Measurements from ENCODE around the gene RPL34. TPM values are rescaled to one million over a fixed set of nuclear protein-coding genes. Genes with fewer than 3 reads are reported as not detected.

RPL34 gene
- total RNA-seq, 5 donors from 2014 or later (not counting 1 experiment from before 2014, with no cell fraction given) = 2,434 to 3,142 (median 2,791) TPM

GRCh38 chr4:108601532-108601931, 18.8 kb upstream of the RPL34 start:
- Histone ChIP-seq H3K36me3 (ENCODE audit: control insufficient read depth in 2 of 2, extremely low read depth in 1 of 2, insufficient read depth in 1 of 2, low read length in 1 of 2) (no peaks in the 10 kb centered on the region), H3K27me3 (replicated peaks in 1 of 2; ENCODE audit: control insufficient read depth in 2 of 2, extremely low read depth in 1 of 2, insufficient read depth in 2 of 2, low read length in 1 of 2) (no peaks in the 10 kb centered on the region), H3K4me3 (ENCODE audit: control insufficient read depth in 1 of 2, extremely low read depth in 1 of 2, low read length in 1 of 2) (no peak overlapping the region), H3K4me1 (ENCODE audit: control insufficient read depth in 1 of 2, extremely low read depth in 1 of 2, insufficient read depth in 2 of 2, low read length in 2 of 2) (peaks cover 10 to 14% of the 10 kb centered on the region in 2 experiments), H3K27ac (ENCODE audit: low read length) (no peak overlapping the region), H3K9me3 (no peaks in the 10 kb centered on the region)
- Mint-ChIP-seq H3K27me3 (no peaks in the 10 kb centered on the region), H3K4me3 (peak overlapping the region in 1 of 3 donors; percentile 23), H3K36me3 (peaks cover 5% of the 10 kb centered on the region), H3K27ac (peak overlapping the region; percentile 66 to 80), H3K9me3 (no peaks in the 10 kb centered on the region), H3K4me1 (peaks cover 18 to 20% (median 20%) of the 10 kb centered on the region in 3 donors)
- CTCF ChIA-PET = no interaction called here
- POLR2A ChIA-PET = no interaction called here
- peak; percentile 60 to 94 (median 84) for ATAC-seq (replicated peaks in 1 of 4)
- no CpG with 5 or more reads among the region's 1 CpG for WGBS (ENCODE audit: insufficient coverage)
- peak in 25 of 35 experiments; percentile 3 to 62 (median 24) for DNase-seq

GRCh38 chr4:108602163-108602562, 18.2 kb upstream of the RPL34 start:
- Mint-ChIP-seq H3K4me3 (no peak overlapping the region), H3K9me3 (no peaks in the 10 kb centered on the region), H3K36me3 (peaks cover 8% of the 10 kb centered on the region), H3K27ac (peak overlapping the region; percentile 66 to 80), H3K27me3 (no peaks in the 10 kb centered on the region), H3K4me1 (peaks cover 18 to 20% (median 20%) of the 10 kb centered on the region in 3 donors)
- Histone ChIP-seq H3K4me1 (ENCODE audit: control insufficient read depth in 1 of 2, extremely low read depth in 1 of 2, insufficient read depth in 2 of 2, low read length in 2 of 2) (peaks cover 10 to 14% of the 10 kb centered on the region in 2 experiments), H3K4me3 (ENCODE audit: control insufficient read depth in 1 of 2, extremely low read depth in 1 of 2, low read length in 1 of 2) (no peak overlapping the region), H3K27ac (ENCODE audit: low read length) (no peak overlapping the region), H3K27me3 (replicated peaks in 1 of 2; ENCODE audit: control insufficient read depth in 2 of 2, extremely low read depth in 1 of 2, insufficient read depth in 2 of 2, low read length in 1 of 2) (no peaks in the 10 kb centered on the region), H3K9me3 (no peaks in the 10 kb centered on the region), H3K36me3 (ENCODE audit: control insufficient read depth in 2 of 2, extremely low read depth in 1 of 2, insufficient read depth in 1 of 2, low read length in 1 of 2) (no peaks in the 10 kb centered on the region)
- POLR2A ChIA-PET = interaction anchor here in 1 of 2 donors (0.6 kb wide), 1 partner anchor 18 kb away, joined by 4 read pairs; no protein-coding TSS in a partner anchor
- CTCF ChIA-PET = interaction anchor here in 1 of 2 donors (0.6 kb wide), 1 partner anchor 41 kb away, joined by 3 read pairs; no protein-coding TSS in a partner anchor
- 60% methylated on average over 2 of the region's 3 CpGs for WGBS (ENCODE audit: insufficient coverage)
- ATAC-seq (replicated peaks in 1 of 4) (no peak), DNase-seq (no peak)

- ATAC-seq (replicated peaks in 1 of 4) (no peak), DNase-seq (no peak)
- H3K27ac ChIP-seq (ENCODE audit: low read length) = no peak overlapping the region
- no peaks in the 10 kb centered on the region for H3K9me3 ChIP-seq
- ChIA-PET POLR2A (interaction anchor here in 1 of 2 donors (0.7 kb wide), 1 partner anchor 10 kb away, joined by 6 read pairs; no protein-coding TSS in a partner anchor), CTCF (interaction anchor here in 1 of 2 donors (1.1 kb wide), 1 partner anchor 14 kb away, joined by 4 read pairs; no protein-coding TSS in a partner anchor)
- Mint-ChIP-seq H3K4me1 (peaks cover 5 to 21% (median 12%) of the 10 kb centered on the region in 3 donors), H3K4me3 (no peak overlapping the region), H3K27me3 (no peaks in the 10 kb centered on the region), H3K27ac (no peak overlapping the region), H3K36me3 (peaks cover 32% of the 10 kb centered on the region), H3K9me3 (no peaks in the 10 kb centered on the region)
- H3K4me1 ChIP-seq (ENCODE audit: control insufficient read depth in 1 of 2, extremely low read depth in 1 of 2, insufficient read depth in 2 of 2, low read length in 2 of 2) = peaks cover 1 to 5% of the 10 kb centered on the region in 2 experiments
- no peak overlapping the region for H3K4me3 ChIP-seq (ENCODE audit: control insufficient read depth in 1 of 2, extremely low read depth in 1 of 2, low read length in 1 of 2)
- H3K36me3 ChIP-seq (ENCODE audit: control insufficient read depth in 2 of 2, extremely low read depth in 1 of 2, insufficient read depth in 1 of 2, low read length in 1 of 2) = no peaks in the 10 kb centered on the region
- no peaks in the 10 kb centered on the region for H3K27me3 ChIP-seq (replicated peaks in 1 of 2; ENCODE audit: control insufficient read depth in 2 of 2, extremely low read depth in 1 of 2, insufficient read depth in 2 of 2, low read length in 1 of 2)
- WGBS (ENCODE audit: insufficient coverage) = 100% methylated on average over 2 of the region's 4 CpGs
Measured at GRCh38 chr4:108607079-108607815, 13.1 kb upstream of the RPL34 start.

- Histone ChIP-seq H3K27me3 (replicated peaks in 1 of 2; ENCODE audit: control insufficient read depth in 2 of 2, extremely low read depth in 1 of 2, insufficient read depth in 2 of 2, low read length in 1 of 2) (no peaks in the 10 kb centered on the region), H3K9me3 (no peaks in the 10 kb centered on the region), H3K36me3 (ENCODE audit: control insufficient read depth in 2 of 2, extremely low read depth in 1 of 2, insufficient read depth in 1 of 2, low read length in 1 of 2) (no peaks in the 10 kb centered on the region), H3K4me1 (ENCODE audit: control insufficient read depth in 1 of 2, extremely low read depth in 1 of 2, insufficient read depth in 2 of 2, low read length in 2 of 2) (peaks cover 0 to 3% of the 10 kb centered on the region in 2 experiments), H3K27ac (ENCODE audit: low read length) (no peak overlapping the region), H3K4me3 (ENCODE audit: control insufficient read depth in 1 of 2, extremely low read depth in 1 of 2, low read length in 1 of 2) (no peak overlapping the region)
- H3K4me1 Mint-ChIP-seq = peaks cover 9 to 28% (median 21%) of the 10 kb centered on the region in 3 donors
- 82% methylated on average over 6 of the region's 10 CpGs for WGBS (ENCODE audit: insufficient coverage)
- ATAC-seq (replicated peaks in 1 of 4) (peak in 1 of 4 experiments; percentile 40), DNase-seq (peak in 1 of 35 experiments; percentile 21)
- CTCF ChIA-PET = no interaction called here
- POLR2A ChIA-PET = no interaction called here
- H3K36me3 Mint-ChIP-seq = peaks cover 45% of the 10 kb centered on the region
- H3K9me3 Mint-ChIP-seq = peaks cover 0 to 9% (median 0%) of the 10 kb centered on the region in 3 donors
- no peaks in the 10 kb centered on the region for H3K27me3 Mint-ChIP-seq
- no peak overlapping the region for H3K27ac Mint-ChIP-seq
- peak overlapping the region; percentile 11 to 41 (median 37) for H3K4me3 Mint-ChIP-seq
Measured at GRCh38 chr4:108611365-108611764, 9.0 kb upstream of the RPL34 start.

GRCh38 chr4:108612365-108612764, 8.0 kb upstream of the RPL34 start:
- no peak overlapping the region for H3K4me3 ChIP-seq (ENCODE audit: control insufficient read depth in 1 of 2, extremely low read depth in 1 of 2, low read length in 1 of 2)
- peaks cover 0 to 3% of the 10 kb centered on the region in 2 experiments for H3K4me1 ChIP-seq (ENCODE audit: control insufficient read depth in 1 of 2, extremely low read depth in 1 of 2, insufficient read depth in 2 of 2, low read length in 2 of 2)
- H3K36me3 ChIP-seq (ENCODE audit: control insufficient read depth in 2 of 2, extremely low read depth in 1 of 2, insufficient read depth in 1 of 2, low read length in 1 of 2) = no peaks in the 10 kb centered on the region
- H3K9me3 ChIP-seq = no peaks in the 10 kb centered on the region
- DNase-seq (no peak), ATAC-seq (replicated peaks in 1 of 4) (no peak)
- H3K27me3 Mint-ChIP-seq = no peaks in the 10 kb centered on the region
- peaks cover 11 to 28% (median 21%) of the 10 kb centered on the region in 3 donors for H3K4me1 Mint-ChIP-seq
- H3K27ac Mint-ChIP-seq = peak overlapping the region in 1 of 2 donors; percentile 44
- H3K4me3 Mint-ChIP-seq = peak overlapping the region in 1 of 3 donors; percentile 31
- POLR2A ChIA-PET = interaction anchor here in 1 of 2 donors (0.6 kb wide), 1 partner anchor 11 kb away, joined by 4 read pairs; no protein-coding TSS in a partner anchor
- CTCF ChIA-PET = no interaction called here
- H3K9me3 Mint-ChIP-seq = peaks cover 0 to 9% (median 0%) of the 10 kb centered on the region in 3 donors
- H3K27me3 ChIP-seq (replicated peaks in 1 of 2; ENCODE audit: control insufficient read depth in 2 of 2, extremely low read depth in 1 of 2, insufficient read depth in 2 of 2, low read length in 1 of 2) = no peaks in the 10 kb centered on the region
- 93% methylated on average over 3 of the region's 6 CpGs for WGBS (ENCODE audit: insufficient coverage)
- peaks cover 46% of the 10 kb centered on the region for H3K36me3 Mint-ChIP-seq
- H3K27ac ChIP-seq (ENCODE audit: low read length) = no peak overlapping the region

GRCh38 chr4:108619372-108620100, 840 bp upstream of the RPL34 start:
- Mint-ChIP-seq H3K4me1 (peaks cover 52 to 58% (median 58%) of the 10 kb centered on the region in 3 donors), H3K9me3 (peaks cover 0 to 9% (median 0%) of the 10 kb centered on the region in 3 donors), H3K4me3 (peak overlapping the region; percentile 95), H3K27ac (peak overlapping the region; percentile 94 to 96), H3K27me3 (no peaks in the 10 kb centered on the region), H3K36me3 (peaks cover 34% of the 10 kb centered on the region)
- Histone ChIP-seq H3K27ac (ENCODE audit: low read length) (peak overlapping the region; percentile 91), H3K4me1 (ENCODE audit: control insufficient read depth in 1 of 2, extremely low read depth in 1 of 2, insufficient read depth in 2 of 2, low read length in 2 of 2) (peaks cover 29% of the 10 kb centered on the region in 2 experiments), H3K27me3 (replicated peaks in 1 of 2; ENCODE audit: control insufficient read depth in 2 of 2, extremely low read depth in 1 of 2, insufficient read depth in 2 of 2, low read length in 1 of 2) (no peaks in the 10 kb centered on the region), H3K4me3 (ENCODE audit: control insufficient read depth in 1 of 2, extremely low read depth in 1 of 2, low read length in 1 of 2) (peak overlapping the region; percentile 82 to 100), H3K36me3 (ENCODE audit: control insufficient read depth in 2 of 2, extremely low read depth in 1 of 2, insufficient read depth in 1 of 2, low read length in 1 of 2) (peaks cover 0 to 27% of the 10 kb centered on the region in 2 donors), H3K9me3 (no peaks in the 10 kb centered on the region)
- ChIA-PET POLR2A (interaction anchor here (0.5 to 2.1 kb wide), 10 partner anchors 17 to 900 kb away, joined by 3 to 9 read pairs (median 3); partner anchors contain the start of genes OSTC (in 1 of the 2) and PAPSS1 (in 1 of the 2)), CTCF (interaction anchor here in 1 of 2 donors (0.9 to 2.1 kb wide), 4 partner anchors 28 to 601 kb away, joined by 3 to 9 read pairs (median 4); no protein-coding TSS in a partner anchor)
- WGBS (ENCODE audit: insufficient coverage) = 19% methylated on average over 4 of the region's 7 CpGs
- peak; percentile 36 to 53 (median 40) for ATAC-seq (replicated peaks in 1 of 4)
- peak in 29 of 35 experiments; percentile 4 to 56 (median 18) for DNase-seq

All from T-cell (primary cell).